H9 (cell line): ENCODE measurements around the gene RAPSN. TPM values are rescaled to one million over a fixed set of nuclear protein-coding genes. Genes with fewer than 3 reads are reported as not detected.

Experiments
- DNase-seq: peaks from one replicate; pipeline ENCODE4 v3.0.0-alpha.2; 2017
- H2AFZ ChIP-seq: one replicate; pipeline ENCODE4 v1.6.1; 2013; ENCODE audit warnings: mild to moderate bottlenecking, low read length, control low read depth, moderate library complexity
- H2AK5ac ChIP-seq: 2 replicates; pipeline ENCODE4 v1.6.1; 2013; ENCODE audit warnings: low read length, control low read depth, mixed read lengths; ENCODE audit not compliant: insufficient read length
- H2BK120ac ChIP-seq: one replicate; pipeline ENCODE4 v1.6.1; 2013; ENCODE audit warnings: low read depth, mild to moderate bottlenecking, low read length, control low read depth, inconsistent platforms; ENCODE audit not compliant: poor library complexity, severe bottlenecking
- H2BK12ac ChIP-seq: 2 replicates; pipeline ENCODE4 v1.6.1; 2013; ENCODE audit warnings: low read length, control low read depth, mixed read lengths, low read depth; ENCODE audit not compliant: insufficient read length
- H2BK15ac ChIP-seq: 2 replicates; pipeline ENCODE4 v1.6.1; 2013; ENCODE audit warnings: low read depth, low read length, control low read depth
- H2BK20ac ChIP-seq: one replicate; pipeline ENCODE4 v1.6.1; 2013; ENCODE audit warnings: low read depth, mild to moderate bottlenecking, low read length, control low read depth, inconsistent platforms; ENCODE audit not compliant: poor library complexity, severe bottlenecking
- H2BK5ac ChIP-seq: 2 replicates; pipeline ENCODE4 v1.6.1; 2013; ENCODE audit warnings: low read length, control low read depth, mixed read lengths; ENCODE audit not compliant: insufficient read length
- H3K14ac ChIP-seq: 2 replicates; pipeline ENCODE4 v1.6.1; 2013; ENCODE audit warnings: low read length, control low read depth; ENCODE audit not compliant: insufficient read depth
- H3K18ac ChIP-seq: 2 replicates; pipeline ENCODE4 v1.6.1; 2013; ENCODE audit warnings: low read depth, mild to moderate bottlenecking, mixed read lengths, low read length, control low read depth; ENCODE audit not compliant: insufficient read length
- H3K23ac ChIP-seq: 2 replicates; pipeline ENCODE4 v1.6.1; 2013; ENCODE audit warnings: low read length, control low read depth, mixed read lengths, low read depth; ENCODE audit not compliant: insufficient read length
- H3K23me2 ChIP-seq: 2 replicates; pipeline ENCODE4 v1.6.1; 2013; ENCODE audit warnings: low read depth, mild to moderate bottlenecking, mixed read lengths, low read length, control low read depth; ENCODE audit not compliant: insufficient read length, poor library complexity, severe bottlenecking
- H3K27ac ChIP-seq: 2 replicates; pipeline ENCODE4 v1.5.1; 2013; ENCODE audit warnings: low read length, control low read depth, mixed read lengths, low read depth; ENCODE audit not compliant: insufficient read length
- H3K27me3 ChIP-seq: 2 replicates; pipeline ENCODE4 v1.6.1; 2013; ENCODE audit warnings: low read length, control low read depth, inconsistent platforms; ENCODE audit not compliant: insufficient read depth
- H3K4ac ChIP-seq: 2 replicates; pipeline ENCODE4 v1.6.1; 2013; ENCODE audit warnings: low read depth, mild to moderate bottlenecking, control low read depth, inconsistent platforms, low read length, moderate library complexity
- H3K4me1 ChIP-seq: 2 replicates; pipeline ENCODE4 v1.6.1; 2013; ENCODE audit warnings: low read length, control low read depth, inconsistent platforms; ENCODE audit not compliant: insufficient read depth
- H3K4me2 ChIP-seq: 2 replicates; pipeline ENCODE4 v1.6.1; 2013; ENCODE audit warnings: low read length, control low read depth, mixed read lengths; ENCODE audit not compliant: insufficient read length, insufficient read depth
- H3K56ac ChIP-seq: 2 replicates; pipeline ENCODE4 v1.6.1; 2013; ENCODE audit warnings: low read depth, mild to moderate bottlenecking, mixed read lengths, low read length, control low read depth; ENCODE audit not compliant: insufficient read length
- H3K79me1 ChIP-seq: 2 replicates; pipeline ENCODE4 v1.6.1; 2013; ENCODE audit warnings: low read depth, mild to moderate bottlenecking, moderate library complexity, low read length, control low read depth, inconsistent platforms; ENCODE audit not compliant: insufficient read depth, poor library complexity, severe bottlenecking
- H3K79me2 ChIP-seq: 2 replicates; pipeline ENCODE4 v1.6.1; 2013; ENCODE audit warnings: low read length, control low read depth, inconsistent platforms; ENCODE audit not compliant: insufficient read depth
- H3K9ac ChIP-seq: 2 replicates; pipeline ENCODE4 v1.6.1; 2013; ENCODE audit warnings: low read length, control low read depth, mixed read lengths; ENCODE audit not compliant: insufficient read length; ENCODE audit errors: extremely low read depth
- H3K9me3 ChIP-seq: one replicate; pipeline ENCODE4 v1.6.1; 2013; ENCODE audit warnings: low read depth, low read length, inconsistent platforms; ENCODE audit not compliant: control insufficient read depth
- H3T11ph ChIP-seq: one replicate; pipeline ENCODE4 v1.6.1; 2013; ENCODE audit warnings: mild to moderate bottlenecking, low read length, control low read depth, inconsistent platforms
- H4K20me1 ChIP-seq: one replicate; pipeline ENCODE4 v1.6.1; 2013; ENCODE audit not compliant: control insufficient read depth, insufficient read length, insufficient read depth
- H4K5ac ChIP-seq: 2 replicates; pipeline ENCODE4 v1.6.1; 2013; ENCODE audit warnings: low read depth, mild to moderate bottlenecking, mixed read lengths, low read length, control low read depth; ENCODE audit not compliant: insufficient read length
- H4K8ac ChIP-seq: replicated peaks from 2 replicates; pipeline ENCODE4 v1.6.1; 2013; ENCODE audit warnings: low read length, control low read depth, mixed read lengths, low read depth; ENCODE audit not compliant: insufficient read length
- H4K91ac ChIP-seq: 2 replicates; pipeline ENCODE4 v1.6.1; 2013; ENCODE audit warnings: low read depth, mild to moderate bottlenecking, moderate library complexity, mixed read lengths, low read length, control low read depth; ENCODE audit not compliant: insufficient read length
- H3K27ac Mint-ChIP-seq, 3 experiments: 2 replicates in 2 of 3; 3 replicates in 1 of 3; pipeline ENCODE4 v1.8.0; 2020 to 2021; ENCODE audit warnings: mixed read lengths in 3 of 3, mild to moderate bottlenecking in 1 of 3, moderate library complexity in 1 of 3
- H3K27me3 Mint-ChIP-seq: 2 replicates; pipeline ENCODE4 v1.8.0; 2021; ENCODE audit warnings: low read depth, mild to moderate bottlenecking, moderate library complexity, mixed read lengths
- H3K36me3 Mint-ChIP-seq, 3 experiments: 2 replicates in 2 of 3; 3 replicates in 1 of 3; pipeline ENCODE4 v1.8.0; 2020 to 2021; ENCODE audit warnings: low read depth in 3 of 3, mixed read lengths in 3 of 3; ENCODE audit not compliant: insufficient read depth in 1 of 3
- H3K4me1 Mint-ChIP-seq, 2 experiments: 2 replicates each; pipeline ENCODE4 v1.8.0; 2020; ENCODE audit warnings: mixed read lengths in 2 of 2
- H3K4me3 Mint-ChIP-seq, 2 experiments: 2 replicates in 1 of 2; 3 replicates in 1 of 2; pipeline ENCODE4 v1.8.0; 2020 to 2021; ENCODE audit warnings: mild to moderate bottlenecking in 2 of 2, mixed read lengths in 2 of 2, moderate library complexity in 1 of 2
- H3K9me3 Mint-ChIP-seq, 2 experiments: 2 replicates in 1 of 2; 3 replicates in 1 of 2; pipeline ENCODE4 v1.8.0; 2020; ENCODE audit warnings: mild to moderate bottlenecking in 2 of 2, mixed read lengths in 2 of 2, moderate library complexity in 1 of 2
- WGBS: extraction: QIAGEN DNeasy Blood & Tissue Kit; methylation state at CpG from one replicate; pipeline ENCODE4 v1.1.7; 2013; ENCODE audit warnings: missing lambda C conversion rate, low lambda C conversion rate, mixed read lengths; ENCODE audit not compliant: insufficient read length; ENCODE audit errors: extremely low coverage; 5-methylcytosine and 5-hydroxymethylcytosine counted together
- total RNA-seq: library from RNA; stranded (reverse); gene quantifications from 2 replicates; pipeline ENCODE4 v1.2.1, GENCODE V29; 2021
- TF ChIP-seq, protein P1 (sequence below): fragments of 200-600 bp; sonication (generic); conservative IDR thresholded peaks from 3 replicates; pipeline ENCODE4 v1.8.0; 2021; ENCODE audit warnings: antibody characterized with exemption, mild to moderate bottlenecking

RAPSN gene
- total RNA-seq, 1 experiment from 2014 or later: 0.48 TPM

DNA sequence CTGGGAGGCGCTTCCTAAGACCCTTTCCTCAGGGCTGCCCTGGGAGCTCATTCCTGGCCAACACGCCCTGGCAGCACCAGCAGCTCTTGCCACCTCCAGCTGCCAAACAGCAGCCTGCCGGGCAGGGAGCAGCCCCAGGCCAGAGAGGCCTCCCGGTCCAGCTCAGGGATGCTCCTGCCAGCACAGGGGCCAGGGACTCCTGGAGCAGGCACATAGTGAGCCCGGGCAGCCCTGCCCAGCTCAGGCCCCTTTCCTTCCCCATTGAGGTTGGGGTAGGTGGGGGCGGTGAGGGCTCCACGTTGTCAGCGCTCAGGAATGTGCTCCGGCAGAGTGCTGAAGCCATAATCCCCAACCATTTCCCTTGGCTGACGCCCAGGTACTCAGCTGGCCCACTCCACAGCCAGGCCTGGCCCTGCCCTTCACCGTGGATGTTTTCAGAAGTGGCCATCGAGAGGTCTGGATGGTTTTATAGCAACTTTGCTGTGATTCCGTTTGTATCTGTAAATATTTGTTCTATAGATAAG is 32.9 kb downstream of the RAPSN start:
- no CpG with 5 or more reads among the region's 13 CpGs for WGBS
- Histone ChIP-seq H2AK5ac (no peak overlapping the region), H4K8ac (no peak overlapping the region), H3K23ac (no peak overlapping the region), H3K14ac (no peak overlapping the region), H3K9me3 (no peaks in the 10 kb centered on the region), H2BK120ac (no peak overlapping the region), H2BK20ac (no peak overlapping the region), H3K79me2 (no peaks in the 10 kb centered on the region), H3K4ac (no peak overlapping the region), H2BK15ac (no peak overlapping the region), H4K91ac (no peak overlapping the region), H3K4me1 (no peaks in the 10 kb centered on the region), H3K18ac (no peak overlapping the region), H2AFZ (no peak overlapping the region), H3K23me2 (no peaks in the 10 kb centered on the region), H2BK5ac (no peak overlapping the region), H3T11ph (no peak overlapping the region), H3K27me3 (no peaks in the 10 kb centered on the region), H3K79me1 (no peaks in the 10 kb centered on the region), H4K5ac (no peak overlapping the region), H4K20me1 (no peaks in the 10 kb centered on the region), H3K9ac (no peak overlapping the region), H3K56ac (no peak overlapping the region), H3K27ac (no peak overlapping the region), H3K4me2 (no peak overlapping the region), H2BK12ac (no peak overlapping the region)
- Mint-ChIP-seq H3K4me3 (no peak overlapping the region; a peak in 1 of 5 replicates), H3K27me3 (no peaks in the 10 kb centered on the region), H3K36me3 (peaks cover 29 to 57% (median 47%) of the 10 kb centered on the region in 3 experiments), H3K9me3 (no peaks in the 10 kb centered on the region), H3K27ac (peak overlapping the region in 1 of 3 experiments; percentile 39; a peak in 1 of 7 replicates), H3K4me1 (peaks cover 2 to 6% of the 10 kb centered on the region in 2 experiments; a peak in 2 of 4 replicates)
- TF ChIP-seq, protein P1, sequence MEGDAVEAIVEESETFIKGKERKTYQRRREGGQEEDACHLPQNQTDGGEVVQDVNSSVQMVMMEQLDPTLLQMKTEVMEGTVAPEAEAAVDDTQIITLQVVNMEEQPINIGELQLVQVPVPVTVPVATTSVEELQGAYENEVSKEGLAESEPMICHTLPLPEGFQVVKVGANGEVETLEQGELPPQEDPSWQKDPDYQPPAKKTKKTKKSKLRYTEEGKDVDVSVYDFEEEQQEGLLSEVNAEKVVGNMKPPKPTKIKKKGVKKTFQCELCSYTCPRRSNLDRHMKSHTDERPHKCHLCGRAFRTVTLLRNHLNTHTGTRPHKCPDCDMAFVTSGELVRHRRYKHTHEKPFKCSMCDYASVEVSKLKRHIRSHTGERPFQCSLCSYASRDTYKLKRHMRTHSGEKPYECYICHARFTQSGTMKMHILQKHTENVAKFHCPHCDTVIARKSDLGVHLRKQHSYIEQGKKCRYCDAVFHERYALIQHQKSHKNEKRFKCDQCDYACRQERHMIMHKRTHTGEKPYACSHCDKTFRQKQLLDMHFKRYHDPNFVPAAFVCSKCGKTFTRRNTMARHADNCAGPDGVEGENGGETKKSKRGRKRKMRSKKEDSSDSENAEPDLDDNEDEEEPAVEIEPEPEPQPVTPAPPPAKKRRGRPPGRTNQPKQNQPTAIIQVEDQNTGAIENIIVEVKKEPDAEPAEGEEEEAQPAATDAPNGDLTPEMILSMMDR: no peak
- DNase-seq: no peak
